Aorta (tissue), 5 donors: ENCODE measurements around the gene ZCWPW1. TPM values are rescaled to one million over a fixed set of nuclear protein-coding genes. Genes with fewer than 3 reads are reported as not detected.

ENCODE experiments used
- ATAC-seq: fragments of 200-7000 bp; cut with Tn5 transposase; one replicate; pipeline ENCODE4 v1.9.1; 2022; ENCODE audit warnings: moderate library complexity; ENCODE audit not compliant: low FRiP score
- DNase-seq, 2 donors: peaks; one replicate each; pipeline ENCODE4 v3.0.0-alpha.2; 2020
- H3K27ac ChIP-seq, 2 donors: one replicate each; pipeline ENCODE4 v1.5.1; 2013; ENCODE audit warnings: low read length in 2 of 2, mild to moderate bottlenecking in 2 of 2, moderate library complexity in 2 of 2, control low read depth in 1 of 2, inconsistent platforms in 1 of 2, low read depth in 1 of 2
- H3K27me3 ChIP-seq, 2 donors: one replicate each; pipeline ENCODE4 v1.6.1; 2013; ENCODE audit warnings: control low read depth in 1 of 2, low read length in 1 of 2, mild to moderate bottlenecking in 1 of 2, moderate library complexity in 1 of 2; ENCODE audit not compliant: insufficient read depth in 2 of 2, control insufficient read depth in 1 of 2
- H3K36me3 ChIP-seq, 2 donors: one replicate each; pipeline ENCODE4 v1.6.1; 2013; ENCODE audit warnings: control low read depth in 1 of 2, low read length in 1 of 2, mild to moderate bottlenecking in 1 of 2; ENCODE audit not compliant: insufficient read depth in 2 of 2, control insufficient read depth in 1 of 2
- H3K4me1 ChIP-seq, 2 donors: one replicate each; pipeline ENCODE4 v1.6.1; 2013; ENCODE audit warnings: low read length in 2 of 2, control low read depth in 1 of 2, mild to moderate bottlenecking in 1 of 2, moderate library complexity in 1 of 2; ENCODE audit not compliant: insufficient read depth in 2 of 2, control insufficient read depth in 1 of 2
- H3K4me3 ChIP-seq, 2 donors: one replicate each; pipeline ENCODE4 v1.5.1; 2013; ENCODE audit warnings: low read length in 2 of 2, control low read depth in 1 of 2, mild to moderate bottlenecking in 1 of 2
- H3K9me3 ChIP-seq: one replicate; pipeline ENCODE4 v1.6.1; 2013; ENCODE audit warnings: mild to moderate bottlenecking, low read length; ENCODE audit not compliant: control insufficient read depth
- WGBS, 2 donors: extraction: QIAGEN DNeasy Blood & Tissue Kit; methylation state at CpG; one replicate each; pipeline ENCODE4 v1.1.7; 2013; 5-methylcytosine and 5-hydroxymethylcytosine counted together
- intact Hi-C, 2 donors: fragments of 100-400 bp; cut with DNase I; formaldehyde crosslinking; loops; one replicate each; pipeline versions ENCODE4 v1.14.2 to v1.15.0; 2022
- polyA plus RNA-seq, 2 donors: library from polyadenylated mRNA; stranded (reverse); fragments of 200-250 nt; gene quantifications; one replicate each; pipeline ENCODE4 v1.2.3, GENCODE V29; 2013
- total RNA-seq, 2 donors: library from RNA; stranded (reverse); fragmentation: NEBNext Ultra II Directional; extraction: Animal tissue kit (Norgen Biotek cat#: 25700); gene quantifications; one replicate each; pipeline ENCODE4 v1.2.1, GENCODE V29; 2021
- donor health status: healthy with polysubstance abuse.
- donor health status: Bipolar disorder and iron deficiency.
- donor health status: DM: no; HTN: no; CAD: no.
- donor health status: DM: no; HTN: no; CAD: no.
- donor health status: DM: yes; HTN: yes; CAD: no.

ZCWPW1 gene
- total and polyA plus RNA-seq, 4 donors: 2.2 to 18.7 (median 4.2) TPM

DNA sequence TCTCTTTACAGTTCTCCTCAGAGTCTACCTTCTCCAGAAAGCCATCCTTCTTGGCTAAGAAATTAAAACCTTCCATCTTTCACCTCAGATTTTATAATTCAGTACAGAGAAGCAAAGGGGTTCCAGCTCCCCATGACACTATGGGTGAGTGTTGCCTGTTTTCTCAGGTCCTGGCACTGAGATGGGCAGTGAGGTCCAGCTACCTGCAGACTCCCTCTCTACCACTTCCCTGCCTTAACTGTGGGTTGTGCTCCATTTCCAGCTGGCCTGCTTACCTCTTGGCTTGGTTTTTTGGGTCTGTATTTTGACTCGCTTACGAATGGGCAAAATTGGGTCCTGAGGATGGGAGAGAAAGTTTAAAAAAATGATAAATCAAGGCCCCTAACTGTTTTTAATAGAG lies 26.3 kb downstream of the ZCWPW1 start:
- no peak overlapping the region for H3K4me3 ChIP-seq
- no peaks in the 10 kb centered on the region for H3K4me1 ChIP-seq
- no peaks in the 10 kb centered on the region for H3K9me3 ChIP-seq
- DNase-seq (no peak), ATAC-seq (no peak)
- WGBS, 2 donors: 97 to 98% methylated on average over 2 of the region's 2 CpGs
- intact Hi-C loops: no loop called here
- no peaks in the 10 kb centered on the region for H3K27me3 ChIP-seq
- no peaks in the 10 kb centered on the region for H3K36me3 ChIP-seq
- H3K27ac ChIP-seq: no peak overlapping the region

DNA sequence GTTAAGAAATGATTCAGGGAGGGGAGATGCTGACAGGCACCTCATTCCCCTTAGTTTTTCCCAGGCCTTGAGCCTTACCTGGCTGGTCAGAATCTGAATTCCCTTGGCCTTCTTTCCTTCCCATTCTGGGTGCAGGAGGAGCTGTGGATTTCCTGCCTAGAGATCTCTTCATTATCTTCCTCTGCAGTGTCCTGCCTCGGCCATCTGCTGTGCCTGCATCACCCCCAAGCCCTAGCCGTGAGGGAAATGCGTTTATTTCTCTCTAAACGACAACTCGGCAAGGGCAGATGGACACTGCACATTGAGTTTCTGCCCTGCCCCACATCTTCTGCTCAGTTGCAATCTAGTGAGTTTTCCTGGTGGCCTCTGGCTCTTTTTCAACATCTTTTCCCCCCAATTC lies 26.7 kb downstream of the ZCWPW1 start:
- Histone ChIP-seq H3K36me3 (no peaks in the 10 kb centered on the region), H3K4me1 (no peaks in the 10 kb centered on the region), H3K27me3 (no peaks in the 10 kb centered on the region), H3K4me3 (no peak overlapping the region), H3K27ac (no peak overlapping the region), H3K9me3 (no peaks in the 10 kb centered on the region)
- ATAC-seq (no peak), DNase-seq (no peak)
- 86% methylated on average over 5 of the region's 5 CpGs for WGBS, 2 donors
- intact Hi-C loops: no loop called here

DNA sequence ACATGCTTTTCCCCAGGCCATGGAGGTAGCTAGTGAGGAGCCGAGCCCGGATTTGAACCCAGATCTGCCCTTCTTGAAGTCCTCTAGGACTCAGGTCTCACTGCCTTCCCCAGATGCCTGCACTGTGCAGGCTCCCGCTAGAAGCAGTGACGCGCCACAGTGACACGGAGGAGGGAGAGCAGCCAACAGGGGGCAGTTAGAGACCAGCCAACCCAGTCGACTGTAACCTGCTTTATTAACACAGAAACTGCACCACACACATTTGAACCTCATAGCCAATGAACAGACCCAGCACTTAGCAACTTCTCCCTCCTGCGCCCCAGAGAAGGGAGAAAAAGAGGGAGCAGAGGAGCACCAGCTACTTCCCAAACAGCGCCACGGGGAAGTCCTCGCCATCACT lies 27.8 kb downstream of the ZCWPW1 start:
- no peak for DNase-seq
- no peak overlapping the region for H3K4me3 ChIP-seq
- no peak overlapping the region for H3K27ac ChIP-seq
- H3K36me3 ChIP-seq: no peaks in the 10 kb centered on the region
- H3K9me3 ChIP-seq: no peaks in the 10 kb centered on the region
- intact Hi-C loops: no loop called here
- no peak for ATAC-seq
- WGBS, 2 donors: 81 to 82% methylated on average over 11 of the region's 11 CpGs
- H3K4me1 ChIP-seq: no peaks in the 10 kb centered on the region
- no peaks in the 10 kb centered on the region for H3K27me3 ChIP-seq

DNA sequence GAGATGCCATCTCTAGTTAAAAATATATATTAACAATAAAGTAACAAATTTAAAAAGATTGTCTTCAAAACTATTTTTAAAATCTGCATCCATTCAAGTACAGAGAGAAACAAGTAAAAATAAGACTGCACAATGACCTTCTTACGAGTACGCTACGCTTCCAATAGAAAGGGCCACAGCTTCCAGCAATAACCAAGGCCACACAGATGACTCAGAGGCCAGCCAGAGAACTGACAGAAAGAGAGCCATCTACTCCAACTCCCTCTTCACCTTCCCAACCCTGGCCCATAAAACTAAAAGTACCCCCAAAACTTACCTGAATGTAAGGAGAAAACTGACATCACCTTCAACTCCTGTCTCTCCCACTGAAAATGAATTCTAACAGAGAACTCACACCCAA lies 28.5 kb downstream of the ZCWPW1 start:
- 99 to 100% methylated on average over 3 of the region's 3 CpGs for WGBS, 2 donors
- no peaks in the 10 kb centered on the region for H3K9me3 ChIP-seq
- no peak for ATAC-seq
- H3K27me3 ChIP-seq: no peaks in the 10 kb centered on the region
- H3K4me3 ChIP-seq: no peak overlapping the region
- H3K27ac ChIP-seq: no peak overlapping the region
- H3K4me1 ChIP-seq: no peaks in the 10 kb centered on the region
- no peaks in the 10 kb centered on the region for H3K36me3 ChIP-seq
- DNase-seq: no peak
- intact Hi-C loops: no loop called here

DNA sequence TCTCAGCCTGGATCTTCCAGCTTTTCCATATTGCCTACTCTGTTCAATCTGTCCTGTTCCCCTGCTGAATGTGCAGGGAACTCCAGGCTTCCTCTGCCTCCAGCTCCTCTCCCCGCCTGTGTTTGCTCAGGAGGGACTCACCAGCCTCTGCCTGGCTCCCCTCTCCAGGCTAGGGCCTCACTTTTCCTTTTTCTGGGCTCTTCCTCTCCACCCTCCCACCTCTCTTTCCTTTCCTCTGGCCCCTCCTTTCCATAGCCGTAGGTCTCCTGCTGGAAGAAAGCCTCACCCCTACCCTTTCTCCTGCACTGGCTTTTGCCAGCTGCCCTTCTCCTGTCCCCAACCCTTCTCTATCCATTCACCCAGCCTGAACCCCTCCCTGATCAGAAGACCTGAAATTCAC lies 30.3 kb downstream of the ZCWPW1 start:
- WGBS, 2 donors: 41 to 61% methylated on average over 2 of the region's 2 CpGs
- no peak overlapping the region for H3K27ac ChIP-seq
- H3K4me3 ChIP-seq: no peak overlapping the region
- H3K4me1 ChIP-seq: no peaks in the 10 kb centered on the region
- no peaks in the 10 kb centered on the region for H3K36me3 ChIP-seq
- DNase-seq (no peak), ATAC-seq (no peak)
- no peaks in the 10 kb centered on the region for H3K9me3 ChIP-seq
- intact Hi-C loops: no loop called here
- H3K27me3 ChIP-seq: no peaks in the 10 kb centered on the region

DNA sequence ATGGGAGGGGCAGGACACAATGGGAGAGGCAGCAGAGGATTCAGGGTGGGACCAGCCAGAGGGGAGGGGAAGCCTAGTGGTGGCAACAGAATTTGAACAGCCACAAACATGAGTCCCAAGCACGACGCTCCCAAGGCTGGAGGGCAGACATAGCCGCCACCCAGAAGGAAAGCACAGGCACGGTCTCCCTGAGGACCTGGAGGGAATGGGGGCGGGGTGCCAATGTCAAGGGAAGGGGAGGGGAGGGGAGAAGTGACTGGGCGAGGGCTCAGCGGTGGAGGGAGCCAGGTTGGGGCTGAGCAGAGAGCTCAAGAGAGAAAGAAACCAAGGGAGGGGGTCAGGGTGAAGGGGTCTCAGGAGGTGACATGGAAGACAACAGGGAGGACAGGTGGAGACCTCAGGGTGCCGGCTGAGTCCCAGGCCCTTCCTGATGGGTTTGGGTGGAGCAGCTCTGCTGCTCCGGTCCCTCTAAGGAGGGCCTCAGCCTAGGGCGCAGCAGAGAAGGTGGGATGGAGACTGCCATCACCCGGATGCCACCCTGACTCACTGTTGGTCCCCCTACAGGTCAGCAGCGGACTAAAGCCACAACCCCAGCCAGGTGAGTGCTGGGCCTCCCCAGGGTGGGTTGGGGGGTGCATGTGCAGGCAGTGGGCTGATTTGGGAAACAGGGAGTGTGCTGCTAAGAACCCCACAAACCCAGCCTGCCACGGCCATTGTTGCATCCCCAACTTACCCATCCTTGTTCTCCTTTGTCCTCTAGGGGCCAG lies 31.0 kb downstream of the ZCWPW1 start:
- Histone ChIP-seq H3K9me3 (no peaks in the 10 kb centered on the region), H3K4me3 (no peak overlapping the region), H3K27ac (no peak overlapping the region), H3K27me3 (no peaks in the 10 kb centered on the region), H3K4me1 (no peaks in the 10 kb centered on the region), H3K36me3 (no peaks in the 10 kb centered on the region)
- DNase-seq (no peak), ATAC-seq (no peak)
- 41 to 45% methylated on average over 13 of the region's 13 CpGs for WGBS, 2 donors
- intact Hi-C loops: no loop called here

DNA sequence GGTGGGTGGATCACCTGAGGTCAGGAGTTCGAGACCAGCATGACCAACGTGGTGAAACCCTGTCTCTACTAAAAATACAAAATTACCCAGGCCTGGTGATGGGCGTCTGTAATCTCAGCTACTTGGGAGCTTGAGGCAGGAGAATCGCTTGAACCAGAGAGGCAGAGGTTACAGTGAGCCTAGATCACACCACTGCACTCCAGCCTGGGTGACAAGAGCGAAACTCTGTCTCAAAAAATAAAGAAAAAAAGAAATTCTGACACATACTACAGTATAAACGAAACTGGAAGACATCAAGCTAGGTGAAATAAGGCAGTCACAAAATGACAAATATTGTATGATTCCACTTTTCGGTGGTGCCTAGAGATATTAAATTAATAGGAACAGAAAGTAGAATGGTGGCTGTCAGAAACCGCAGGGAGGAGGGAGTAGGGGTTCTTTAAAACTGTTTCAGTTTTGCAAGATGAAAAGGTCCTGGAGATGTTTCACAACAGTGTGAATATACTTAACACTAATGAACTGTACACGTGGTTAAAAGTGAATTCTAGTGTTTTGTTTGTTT lies 32.0 kb downstream of the ZCWPW1 start:
- Histone ChIP-seq H3K4me1 (no peaks in the 10 kb centered on the region), H3K36me3 (no peaks in the 10 kb centered on the region), H3K27me3 (no peaks in the 10 kb centered on the region), H3K4me3 (no peak overlapping the region), H3K9me3 (no peaks in the 10 kb centered on the region), H3K27ac (no peak overlapping the region)
- ATAC-seq (no peak), DNase-seq (no peak)
- intact Hi-C loops: no loop called here
- WGBS, 2 donors: 73 to 80% methylated on average over 9 of the region's 9 CpGs

DNA sequence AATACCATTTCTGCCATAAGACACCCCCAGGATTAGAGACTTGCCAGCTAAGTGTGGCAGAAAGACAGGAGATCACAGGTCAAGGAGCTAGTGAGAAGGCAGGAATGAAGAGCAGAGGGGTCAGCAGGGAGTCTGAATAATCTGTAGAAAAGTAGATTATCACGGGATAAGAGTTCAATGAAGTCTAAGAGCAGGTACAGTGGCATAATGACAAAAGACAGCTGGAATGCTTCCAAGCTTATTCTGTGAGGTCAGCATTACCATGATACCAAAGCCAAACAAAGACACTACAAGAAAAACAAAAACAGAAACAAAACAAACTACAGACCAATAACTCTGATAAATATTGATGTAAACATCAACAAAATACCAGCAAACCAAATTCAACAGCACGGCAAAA lies 34.4 kb downstream of the ZCWPW1 start:
- no peaks in the 10 kb centered on the region for H3K4me1 ChIP-seq
- H3K36me3 ChIP-seq: no peaks in the 10 kb centered on the region
- DNase-seq: no peak
- no peaks in the 10 kb centered on the region for H3K9me3 ChIP-seq
- 77 to 80% methylated on average over 2 of the region's 2 CpGs for WGBS, 2 donors
- no peak overlapping the region for H3K4me3 ChIP-seq
- H3K27ac ChIP-seq: no peak overlapping the region
- H3K27me3 ChIP-seq: no peaks in the 10 kb centered on the region
- intact Hi-C loops: no loop called here
- ATAC-seq: no peak

DNA sequence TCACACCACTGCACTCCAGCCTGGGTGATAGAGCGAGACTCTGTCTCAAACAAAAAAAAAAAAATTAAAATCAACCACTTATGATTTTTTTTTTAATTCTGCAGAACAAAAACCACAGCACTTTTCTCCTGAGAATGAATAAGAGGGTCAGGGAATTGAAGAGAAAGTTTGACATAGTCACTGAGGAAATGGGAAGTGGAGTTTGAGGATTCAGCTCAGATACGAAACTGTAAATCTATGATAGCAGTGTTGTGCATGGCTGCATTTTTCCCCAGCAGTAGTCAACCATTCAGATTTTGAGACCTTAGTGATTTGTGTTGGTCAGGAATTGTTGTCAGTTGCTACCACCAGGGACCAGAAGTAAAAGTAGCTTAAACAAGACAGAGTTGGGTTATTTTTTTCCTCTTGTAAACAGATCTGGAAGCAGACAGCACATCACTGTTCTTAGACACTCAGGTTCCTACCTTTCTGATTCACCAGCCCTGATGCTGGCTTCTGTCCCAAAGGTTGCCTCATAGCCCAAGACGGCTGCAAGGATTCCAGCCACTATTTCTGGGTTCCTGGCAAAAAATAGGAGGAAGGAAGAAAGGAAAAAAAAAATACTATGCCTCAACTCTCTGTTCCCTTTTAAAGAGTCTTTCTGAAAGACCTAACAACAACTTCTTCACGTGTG lies 35.1 kb downstream of the ZCWPW1 start:
- no peaks in the 10 kb centered on the region for H3K9me3 ChIP-seq
- H3K4me3 ChIP-seq: no peak overlapping the region
- ATAC-seq (no peak), DNase-seq (no peak)
- intact Hi-C loops: no loop called here
- H3K36me3 ChIP-seq: no peaks in the 10 kb centered on the region
- no peak overlapping the region for H3K27ac ChIP-seq
- H3K27me3 ChIP-seq: no peaks in the 10 kb centered on the region
- H3K4me1 ChIP-seq: no peaks in the 10 kb centered on the region
- WGBS, 2 donors: 57 to 65% methylated on average over 4 of the region's 4 CpGs
